Frontal cortex (tissue), 4 donors: ENCODE data around the gene GTSE1. TPM values are rescaled to one million over a fixed set of nuclear protein-coding genes. Genes with fewer than 3 reads are reported as not detected.

Experiments
- DNase-seq, 2 donors: peaks; one replicate each; pipeline ENCODE4 v3.0.0; 2012; ENCODE audit warnings: low spot score in 2 of 2
- FAIRE-seq: peaks from 2 replicates; lab custom pipeline; 2012; peaks lifted over from hg19 to GRCh38; lab: Jason Lieb, UNC
- total RNA-seq: library from RNA; depleted of rRNA; stranded (reverse); fragments of >200 nt; gene quantifications from one replicate; pipeline ENCODE4 v1.2.3, GENCODE V29; 2014
- donor health status: control.
- donor health status: control.
- donor health status: control.

GTSE1 gene
- total RNA-seq, 1 donor from 2014 or later = 1.6 TPM

DNA sequence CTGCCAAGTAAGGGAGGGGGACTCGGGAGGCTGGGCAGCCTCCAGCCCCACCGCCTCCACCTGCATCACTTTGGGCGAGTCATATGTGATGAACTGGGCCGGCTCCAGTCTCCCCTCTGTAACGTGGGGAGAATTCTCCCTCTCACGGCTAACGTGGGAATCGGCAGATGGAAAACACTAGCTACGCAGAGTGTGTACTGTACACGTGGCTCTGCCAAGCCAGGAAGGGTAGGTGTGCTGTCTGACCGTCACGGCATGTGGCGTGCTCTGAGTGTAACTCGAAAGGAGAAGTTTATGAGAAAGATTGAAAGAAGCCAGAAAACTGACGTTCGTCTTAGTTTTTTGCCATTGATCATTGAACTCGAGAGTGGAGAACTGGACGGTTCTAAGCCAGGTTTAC lies 52.6 kb downstream of the GTSE1 start:
- DNase-seq = no peak
- FAIRE-seq = no peak

DNA sequence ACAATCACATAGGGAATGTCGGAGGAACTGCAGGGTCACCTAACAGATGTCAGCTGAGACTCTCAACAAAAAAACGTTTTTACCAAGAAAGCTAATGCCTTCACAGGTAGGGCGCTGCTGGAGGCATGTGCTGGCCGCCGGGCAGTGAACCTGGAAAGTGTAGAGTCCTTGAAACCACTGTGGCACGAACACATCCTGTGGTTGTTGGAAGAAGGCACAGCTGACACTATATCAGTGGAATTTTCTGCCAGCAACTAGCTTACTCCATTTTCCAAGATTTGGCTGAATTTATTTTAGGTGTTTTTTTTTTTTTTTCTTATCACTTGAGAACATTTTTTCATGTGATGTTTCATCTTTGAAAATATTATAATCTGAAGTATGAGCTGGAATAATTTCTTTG lies 53.0 kb downstream of the GTSE1 start:
- peak; percentile 30 for FAIRE-seq
- DNase-seq = no peak

DNA sequence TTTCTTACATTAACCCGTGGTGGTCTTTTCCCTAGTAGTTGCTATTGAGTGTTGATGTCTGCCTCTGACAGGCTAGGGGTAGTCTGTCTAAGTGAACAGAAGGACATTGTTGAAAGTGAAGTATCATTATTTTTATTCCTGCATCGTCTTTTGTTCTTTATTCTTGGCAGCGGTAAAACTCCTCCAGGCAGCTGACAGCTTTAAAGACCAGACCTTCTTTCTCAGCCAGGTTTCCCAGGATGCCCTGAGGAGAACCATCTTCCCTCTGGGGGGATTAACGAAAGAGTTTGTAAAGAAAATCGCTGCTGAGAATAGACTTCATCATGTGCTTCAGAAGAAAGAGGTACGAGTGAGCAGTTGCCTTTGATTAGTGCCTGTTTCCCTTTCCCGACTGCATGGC lies 53.5 kb downstream of the GTSE1 start:
- DNase-seq (no peak), FAIRE-seq (no peak)

DNA sequence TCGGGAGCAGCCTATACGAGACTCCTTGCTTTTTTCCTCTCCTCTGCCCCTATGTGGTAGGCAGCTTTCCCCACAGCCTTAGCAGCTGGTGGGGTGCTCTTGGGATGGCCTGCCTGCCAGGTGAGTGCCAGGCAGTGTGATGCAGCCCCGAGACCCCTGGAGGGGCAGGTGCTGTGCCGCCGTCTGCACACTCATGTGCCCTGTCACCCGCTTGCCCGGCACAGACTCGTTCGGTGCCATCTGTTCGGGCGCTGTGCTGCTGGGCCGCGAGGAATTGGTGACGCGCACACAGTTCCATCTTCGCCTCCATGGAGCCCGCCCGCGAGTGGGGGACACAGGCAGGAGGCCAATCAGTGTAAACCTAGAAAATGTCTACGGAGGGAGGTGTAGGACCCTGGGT lies 54.0 kb downstream of the GTSE1 start:
- no peak for FAIRE-seq

DNA sequence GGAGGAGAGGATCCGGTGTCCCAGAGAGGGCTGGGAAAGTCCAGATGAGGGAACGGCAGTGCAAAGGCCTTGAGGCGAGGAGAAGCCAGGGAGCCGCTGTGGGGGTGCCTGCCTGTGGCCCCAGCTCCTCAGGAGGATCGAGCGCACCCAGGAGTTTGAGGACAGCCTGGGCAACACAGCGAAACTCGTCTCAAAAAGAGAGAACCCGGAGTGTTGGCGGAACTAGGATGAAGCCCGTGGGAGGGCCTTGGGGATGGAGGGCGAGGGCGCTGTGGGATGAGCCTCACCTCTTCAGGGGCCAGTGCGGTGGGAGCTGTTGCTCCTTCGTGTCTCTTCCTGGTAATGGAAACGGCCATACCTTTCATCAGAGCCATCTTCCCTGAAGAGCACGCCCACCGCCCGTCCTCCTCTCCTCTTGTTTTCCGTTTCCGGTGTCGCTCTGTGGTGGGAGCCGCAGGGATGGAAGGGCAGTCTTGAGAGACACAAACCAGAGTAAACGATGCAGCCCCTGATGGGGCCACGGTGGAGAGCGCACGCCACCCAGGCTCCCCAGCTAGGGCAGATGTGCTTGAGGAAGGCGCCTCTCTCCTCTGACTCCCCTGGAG lies 54.6 kb downstream of the GTSE1 start:
- DNase-seq (no peak), FAIRE-seq (no peak)

More for the DNA sequence above, 54.0 kb downstream of the GTSE1 start:
- no peak for DNase-seq

DNA sequence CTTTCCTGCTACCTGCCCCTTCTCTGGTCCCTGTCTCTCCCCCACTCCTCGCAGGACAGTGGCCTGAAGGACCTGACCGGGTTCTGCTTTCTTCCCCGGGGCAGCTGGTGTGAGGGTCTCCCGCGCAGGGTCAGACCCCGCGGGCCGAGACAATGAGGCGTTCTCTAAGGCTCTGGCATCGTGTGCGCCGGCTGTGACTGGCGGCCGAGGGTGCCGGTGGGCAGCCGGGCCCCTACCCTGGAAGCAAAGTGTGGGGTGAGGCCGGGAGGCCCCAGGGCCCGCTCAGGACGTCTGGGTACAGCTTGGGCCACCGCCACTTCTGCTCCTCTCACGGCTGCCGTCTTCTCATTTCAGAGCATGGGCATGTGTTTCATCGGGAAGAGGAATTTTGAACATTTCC lies 55.1 kb downstream of the GTSE1 start:
- no peak for FAIRE-seq
- DNase-seq = no peak

DNA sequence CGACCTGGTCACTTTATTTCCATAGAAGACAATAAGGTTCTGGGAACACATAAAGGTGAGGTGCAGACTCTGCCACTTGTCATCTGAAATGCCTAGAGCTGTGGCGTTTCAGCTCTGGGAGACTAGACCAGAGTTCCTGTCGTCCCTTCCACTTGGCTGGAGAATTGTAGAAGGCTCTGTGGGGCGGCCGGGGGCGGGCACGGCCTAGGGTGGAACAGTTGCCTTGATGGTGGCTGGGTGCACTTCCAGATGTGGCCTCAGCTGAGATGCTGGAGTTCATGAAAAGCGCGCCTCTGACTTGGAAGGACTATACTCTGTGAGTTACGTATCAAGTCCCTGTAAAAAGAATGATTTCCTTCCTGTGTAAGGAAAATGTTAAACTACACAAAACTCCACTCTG lies 55.6 kb downstream of the GTSE1 start:
- DNase-seq (no peak), FAIRE-seq (no peak)

DNA sequence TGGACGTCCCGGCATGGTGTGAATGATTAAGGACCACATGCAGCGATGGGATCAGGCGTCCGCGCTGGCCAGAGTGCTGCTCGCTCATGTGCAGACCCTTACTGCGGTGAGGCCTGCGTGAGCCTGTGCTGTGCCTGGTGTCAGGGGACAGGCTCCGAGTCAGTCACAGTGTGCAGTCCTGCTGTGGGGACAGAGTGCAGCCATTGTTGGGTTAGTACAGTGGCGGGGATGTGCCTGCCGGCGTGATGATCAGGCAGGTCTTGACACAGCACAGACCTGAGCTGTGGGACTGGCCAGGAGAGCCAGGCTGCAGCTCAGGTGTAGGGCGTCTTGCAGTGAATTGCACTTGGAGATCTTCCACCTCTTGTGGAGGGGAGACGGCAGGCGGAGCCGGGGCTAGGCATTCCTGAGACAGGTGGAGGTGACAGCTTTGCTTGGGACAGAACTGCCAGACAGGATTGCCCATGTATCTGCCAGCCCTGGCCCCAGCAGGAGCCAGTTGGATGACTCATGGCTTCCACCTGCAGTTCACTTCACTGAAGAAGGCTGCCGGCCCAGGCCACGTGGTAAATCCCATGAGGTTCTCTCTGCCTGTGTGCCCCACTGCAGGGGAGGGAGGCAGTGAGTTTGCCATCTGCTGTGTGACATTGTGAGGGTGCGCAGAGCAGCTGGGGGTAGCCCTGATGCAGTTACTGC lies 56.2 kb downstream of the GTSE1 start:
- DNase-seq = peak in 1 of 2 donors; percentile 60
- FAIRE-seq = no peak

DNA sequence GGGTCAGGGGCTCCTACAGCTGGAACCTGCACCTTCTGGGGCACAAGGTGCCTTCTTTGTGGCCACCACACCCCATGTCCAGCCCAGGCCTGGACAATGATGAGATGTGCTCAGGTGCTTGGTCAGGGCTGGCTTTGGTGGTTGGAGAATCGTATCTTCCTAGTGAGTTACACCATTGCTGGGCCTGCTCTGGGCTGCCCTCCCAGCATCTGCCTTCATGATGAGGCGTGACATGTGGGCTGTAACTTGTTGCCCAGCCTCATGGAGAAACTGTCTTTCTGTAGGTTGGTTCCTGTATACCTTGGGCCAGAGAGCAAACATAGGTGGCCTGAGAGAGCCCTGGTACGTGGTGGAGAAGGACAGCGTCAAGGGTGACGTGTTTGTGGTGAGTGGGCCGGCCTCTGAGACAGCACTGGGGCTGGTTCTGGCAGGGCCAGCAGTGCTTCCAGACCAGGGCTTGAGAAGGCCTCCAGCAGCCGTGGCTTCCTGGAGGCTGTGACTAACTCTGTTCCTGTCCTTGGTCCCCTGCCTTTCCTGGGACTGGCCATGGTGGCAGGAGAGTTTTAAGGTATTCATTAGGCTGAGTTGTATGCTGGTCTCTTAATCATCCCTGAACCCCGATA lies 56.9 kb downstream of the GTSE1 start:
- FAIRE-seq = no peak

DNA sequence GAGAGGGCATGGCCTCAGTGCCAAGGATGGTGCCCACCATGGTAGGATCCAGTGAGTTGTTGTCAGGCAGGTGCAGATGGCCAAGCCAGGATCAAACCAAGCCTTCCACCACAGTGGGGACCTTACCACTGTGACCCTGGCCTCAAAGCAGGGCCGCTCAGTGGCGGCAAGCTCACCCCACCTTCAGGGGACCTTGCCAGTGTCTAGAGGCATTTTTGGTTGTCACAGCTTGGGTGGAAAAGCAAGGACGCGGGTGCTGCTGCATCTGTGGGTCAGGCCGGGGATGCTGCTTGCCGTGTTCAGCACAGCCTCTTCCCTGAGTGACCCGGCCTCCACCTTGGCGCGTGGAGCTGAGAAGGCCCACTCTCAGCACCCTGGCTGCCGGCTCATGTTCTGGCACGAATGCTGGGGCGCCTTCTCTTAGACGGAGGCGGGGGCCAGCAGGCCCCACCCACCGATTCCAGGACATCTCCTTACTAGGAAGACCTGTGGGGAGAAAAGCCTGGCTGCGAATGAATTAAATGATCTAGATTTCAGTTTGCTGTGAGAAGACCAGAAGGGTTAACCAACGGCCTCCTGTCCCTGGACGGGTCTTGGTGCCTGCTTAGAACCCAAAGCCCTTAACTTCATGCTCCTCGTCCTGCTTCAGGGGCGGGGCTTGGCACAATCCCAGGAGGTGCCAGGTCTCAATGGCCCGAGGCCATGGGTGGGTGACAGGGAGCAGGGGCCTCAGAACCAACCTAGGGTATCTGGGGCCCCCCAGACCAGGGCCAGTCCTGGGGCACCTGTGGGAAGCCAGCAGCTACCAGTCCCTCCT lies 57.7 kb downstream of the GTSE1 start:
- DNase-seq = no peak
- FAIRE-seq = no peak

More for the DNA sequence above, 56.9 kb downstream of the GTSE1 start:
- DNase-seq = no peak

DNA sequence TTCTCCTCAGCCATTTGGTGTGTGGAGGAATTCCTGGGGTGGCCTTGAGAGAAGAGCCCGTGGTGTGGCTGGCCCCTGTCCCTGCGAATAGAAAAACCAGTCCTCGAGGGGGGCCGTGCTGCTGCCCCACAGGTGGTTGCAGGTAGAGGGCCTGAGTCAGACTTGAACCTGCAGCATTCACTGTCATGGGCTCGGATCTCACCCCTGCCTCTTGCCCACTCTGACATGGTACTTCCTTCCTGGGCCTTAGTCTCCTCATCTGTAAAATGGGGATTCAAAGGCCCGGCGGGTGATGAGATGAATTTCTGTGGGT lies 58.3 kb downstream of the GTSE1 start:
- DNase-seq = no peak
- FAIRE-seq = no peak

DNA sequence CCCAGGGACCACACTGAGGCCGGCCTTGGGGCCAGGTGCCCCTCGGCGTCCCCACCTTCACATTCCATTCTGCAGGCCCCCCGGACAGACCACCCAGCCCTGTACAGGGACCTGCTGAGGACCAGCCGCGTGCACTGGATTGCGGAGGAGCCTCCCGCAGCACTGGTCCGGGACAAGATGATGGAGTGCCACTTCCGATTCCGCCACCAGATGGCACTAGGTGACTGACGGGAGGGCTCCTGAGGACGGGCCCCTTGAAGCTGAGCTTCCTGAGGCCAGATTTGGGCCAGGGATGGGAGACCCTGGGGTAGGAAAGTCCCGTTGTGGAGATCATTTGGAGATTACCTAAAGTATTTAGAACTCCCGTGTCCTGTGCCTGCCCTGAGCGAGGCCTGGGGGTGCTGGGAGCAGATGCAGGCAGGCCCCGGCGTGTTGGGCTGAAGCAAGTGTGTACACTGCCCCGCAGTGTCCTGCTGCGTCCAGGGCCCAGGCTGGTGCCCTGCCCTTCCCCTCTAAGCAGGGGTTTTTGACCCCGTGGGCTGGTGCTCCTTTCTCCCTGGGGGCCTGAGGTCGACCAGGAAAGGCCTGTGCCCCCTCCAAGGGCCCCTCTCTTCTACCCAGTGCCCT lies 58.8 kb downstream of the GTSE1 start:
- FAIRE-seq = no peak

DNA sequence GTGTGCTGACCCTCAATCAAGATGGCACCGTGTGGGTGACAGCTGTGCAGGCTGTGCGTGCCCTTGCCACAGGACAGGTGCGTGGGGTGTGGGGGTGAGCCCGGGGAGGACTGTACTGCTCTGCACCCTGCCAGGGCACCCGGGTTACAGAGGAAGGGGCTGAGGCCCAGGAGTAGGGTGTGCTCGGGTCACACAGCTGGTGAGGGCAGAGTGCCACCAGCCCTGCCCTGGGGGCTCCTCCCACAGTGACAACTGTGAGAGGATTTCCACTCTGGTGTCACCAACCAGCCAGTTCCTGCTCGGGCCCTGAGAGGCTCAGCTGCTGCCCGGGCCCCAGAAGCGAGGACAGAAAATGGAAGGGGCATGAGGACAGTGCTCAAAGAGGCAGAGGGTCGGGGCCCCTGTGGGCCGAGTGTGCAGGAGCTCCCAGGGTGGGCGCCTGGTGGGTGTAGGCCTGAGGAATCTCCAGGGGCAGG lies 59.4 kb downstream of the GTSE1 start:
- no peak for FAIRE-seq
- DNase-seq = no peak

More for the DNA sequence above, 58.8 kb downstream of the GTSE1 start:
- peak; percentile 68 to 86 for DNase-seq

DNA sequence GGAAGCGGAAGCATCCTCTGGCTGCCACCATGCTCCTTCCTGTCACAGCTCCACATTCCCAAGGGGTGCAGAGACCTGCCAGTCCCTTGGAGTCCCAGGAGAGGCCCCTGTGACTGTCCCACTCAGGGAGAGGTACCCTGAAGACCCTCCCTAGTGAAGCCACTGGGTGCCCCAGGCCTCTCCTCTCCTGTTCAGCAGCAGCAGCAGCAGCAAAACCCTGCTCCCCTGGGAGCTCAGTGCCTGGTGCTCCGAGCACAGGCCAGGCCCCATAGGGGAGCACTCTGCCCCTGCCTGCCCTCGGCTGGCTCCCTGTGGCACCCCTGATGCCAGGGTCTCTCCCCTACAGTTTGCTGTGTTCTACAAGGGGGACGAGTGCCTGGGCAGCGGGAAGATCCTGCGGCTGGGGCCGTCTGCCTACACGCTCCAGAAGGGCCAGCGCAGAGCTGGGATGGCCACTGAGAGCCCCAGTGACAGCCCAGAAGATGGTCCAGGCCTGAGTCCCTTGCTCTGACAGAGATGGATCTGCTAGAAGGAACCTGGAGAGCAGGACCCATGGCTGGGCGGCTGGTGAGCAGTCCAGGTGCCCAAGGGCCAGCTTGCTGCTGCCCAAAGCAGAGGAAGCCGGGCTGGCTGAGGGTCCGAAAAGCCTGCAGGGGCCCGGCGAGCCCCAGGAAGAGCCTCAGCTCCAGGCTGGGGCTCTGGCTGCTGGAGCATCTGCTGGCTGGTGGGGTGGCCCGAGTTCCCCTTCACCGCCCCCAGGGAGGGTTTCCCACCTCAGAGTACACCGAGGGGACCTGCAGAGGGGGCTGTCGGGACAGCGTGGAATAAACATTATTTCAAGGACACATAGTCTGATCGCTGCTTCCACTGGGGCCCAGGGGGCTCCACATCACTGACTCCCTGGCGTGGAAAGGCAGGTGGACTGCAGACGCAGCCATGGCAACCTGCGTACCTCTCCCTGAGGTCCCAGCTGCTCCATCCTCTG lies 60.1 kb downstream of the GTSE1 start:
- DNase-seq (no peak), FAIRE-seq (no peak)

DNA sequence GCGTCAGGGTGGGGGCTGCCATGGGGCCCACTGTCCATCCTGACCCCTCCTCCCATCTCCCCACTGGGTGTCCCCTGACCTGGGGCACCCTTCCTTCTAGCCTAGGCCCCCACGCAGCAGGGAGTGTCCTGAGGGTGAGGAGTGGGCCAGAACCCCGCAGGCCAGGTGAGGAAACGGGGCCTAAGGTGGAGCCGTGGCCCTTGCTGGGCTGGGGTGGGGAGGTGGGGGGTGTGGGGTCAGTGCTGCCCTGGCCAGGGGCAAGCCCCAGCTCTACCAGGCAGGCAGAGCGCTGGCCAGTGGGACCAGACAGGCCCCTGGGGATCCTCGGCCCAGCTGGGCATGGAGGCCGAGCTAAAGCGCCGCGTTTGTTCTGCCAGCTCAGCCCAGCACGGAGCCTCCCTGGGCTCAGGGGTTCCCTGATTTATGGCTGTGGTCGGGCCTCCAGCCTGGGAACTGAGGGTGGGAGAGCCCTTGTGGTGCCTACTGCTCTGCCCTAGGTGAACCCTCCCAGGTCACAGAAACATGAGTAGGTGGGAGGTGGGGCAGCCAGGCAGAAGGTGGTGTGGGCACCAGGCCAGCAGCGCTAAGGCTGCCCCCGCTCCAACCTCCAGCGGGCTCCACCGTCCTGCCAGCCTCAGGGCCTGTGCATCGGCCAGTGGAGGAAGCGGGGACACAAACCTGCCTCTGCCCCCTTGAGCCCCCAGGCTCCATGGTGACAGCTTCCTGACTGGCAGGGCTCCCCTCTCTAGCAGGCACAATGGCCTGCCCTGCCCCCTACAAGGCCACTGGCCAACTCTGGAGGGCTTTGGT lies 61.2 kb downstream of the GTSE1 start:
- no peak for FAIRE-seq

DNA sequence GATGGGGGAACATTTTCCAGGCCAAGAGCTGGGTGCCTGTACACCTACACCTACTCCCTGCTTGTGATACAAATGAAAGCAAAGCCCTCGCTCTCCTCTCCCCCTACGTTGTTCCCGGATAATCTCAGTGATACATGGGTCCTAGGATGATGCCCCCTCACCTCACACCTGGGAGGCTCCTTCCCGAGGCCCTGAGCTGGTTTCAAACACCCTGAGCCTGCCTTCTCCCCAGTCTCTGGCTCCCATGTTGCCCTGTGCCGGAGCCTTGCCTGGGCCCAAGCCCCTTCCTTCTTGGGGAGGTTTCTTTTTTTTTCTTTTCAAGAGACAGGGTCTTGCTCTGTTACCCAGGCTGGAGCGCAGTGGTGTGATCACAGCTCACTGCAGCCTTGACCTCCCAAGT lies 62.1 kb downstream of the GTSE1 start:
- no peak for FAIRE-seq

More for the DNA sequence above, 61.2 kb downstream of the GTSE1 start:
- DNase-seq = no peak

DNA sequence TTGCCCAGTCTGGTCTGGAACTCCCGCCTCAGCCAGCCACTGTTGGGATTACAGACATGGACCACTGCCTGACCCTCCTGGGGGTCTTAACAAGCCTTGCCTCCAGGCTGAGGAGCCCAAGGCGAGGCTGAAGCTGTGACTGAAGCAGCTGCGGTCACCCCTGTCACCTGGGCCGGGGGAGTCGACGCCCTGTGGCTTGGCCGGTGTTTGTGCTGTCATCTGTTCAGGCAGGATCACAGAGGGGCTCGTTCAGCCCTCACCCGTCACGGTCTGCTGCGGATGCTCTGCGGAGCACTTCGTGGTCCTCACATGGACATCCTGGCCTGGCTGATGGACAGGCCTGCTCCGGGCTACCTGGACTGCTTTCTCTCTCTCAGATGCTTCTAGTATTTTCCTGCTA lies 62.7 kb downstream of the GTSE1 start:
- FAIRE-seq (no peak), DNase-seq (no peak)

More for the DNA sequence above, 62.1 kb downstream of the GTSE1 start:
- DNase-seq = no peak

DNA sequence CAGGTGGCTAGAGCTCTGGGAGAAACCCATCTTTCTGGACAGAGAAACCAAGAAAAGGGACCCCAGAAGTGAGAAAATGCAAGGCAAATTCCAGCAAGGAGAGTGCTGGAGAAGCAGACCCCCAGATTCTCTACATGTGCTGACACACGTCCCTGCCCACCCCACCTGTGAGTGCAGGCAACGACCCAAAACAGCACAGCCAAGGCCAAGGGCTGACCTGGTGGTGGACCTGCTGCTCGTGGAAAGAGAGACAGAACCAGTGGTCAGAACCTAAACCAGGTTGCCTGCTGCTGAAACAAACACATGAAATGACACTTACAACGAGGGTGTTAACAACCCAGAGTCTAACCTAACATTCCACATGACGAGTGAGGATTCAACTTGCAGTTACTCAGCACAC lies 63.4 kb downstream of the GTSE1 start:
- FAIRE-seq (no peak), DNase-seq (no peak)
